C4-2B (cell line): ENCODE data around the gene NLRP6.

Experiments used
- ZFX ChIP-seq: fragments of 450-650 bp; IDR thresholded peaks from 2 replicates; pipeline ENCODE4 v1.6.1; 2017
- TF ChIP-seq, protein P1 (sequence below): fragments of 450-650 bp; conservative IDR thresholded peaks from 2 replicates; pipeline ENCODE4 v1.5.1; 2017; ENCODE audit warnings: mild to moderate bottlenecking

DNA sequence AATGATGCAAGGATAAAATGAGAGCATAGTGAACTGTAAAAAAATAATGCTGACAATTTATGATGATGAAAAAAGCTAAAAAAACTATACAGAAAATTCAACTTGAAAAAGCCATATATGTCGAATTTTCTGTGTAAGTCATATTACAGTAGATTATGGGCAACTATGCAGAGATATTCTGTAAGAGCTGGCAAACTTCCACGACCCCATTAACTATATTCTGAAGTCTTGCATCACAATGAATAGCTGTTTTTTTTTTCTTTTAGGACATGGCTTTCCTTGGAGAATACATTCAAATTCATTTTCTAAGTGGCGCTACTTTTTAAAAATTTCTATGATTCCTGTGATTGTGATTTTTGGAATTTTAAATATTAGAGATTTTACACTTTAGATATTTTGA, 23.0 kb upstream of the NLRP6 start:
- TF ChIP-seq, protein P1, sequence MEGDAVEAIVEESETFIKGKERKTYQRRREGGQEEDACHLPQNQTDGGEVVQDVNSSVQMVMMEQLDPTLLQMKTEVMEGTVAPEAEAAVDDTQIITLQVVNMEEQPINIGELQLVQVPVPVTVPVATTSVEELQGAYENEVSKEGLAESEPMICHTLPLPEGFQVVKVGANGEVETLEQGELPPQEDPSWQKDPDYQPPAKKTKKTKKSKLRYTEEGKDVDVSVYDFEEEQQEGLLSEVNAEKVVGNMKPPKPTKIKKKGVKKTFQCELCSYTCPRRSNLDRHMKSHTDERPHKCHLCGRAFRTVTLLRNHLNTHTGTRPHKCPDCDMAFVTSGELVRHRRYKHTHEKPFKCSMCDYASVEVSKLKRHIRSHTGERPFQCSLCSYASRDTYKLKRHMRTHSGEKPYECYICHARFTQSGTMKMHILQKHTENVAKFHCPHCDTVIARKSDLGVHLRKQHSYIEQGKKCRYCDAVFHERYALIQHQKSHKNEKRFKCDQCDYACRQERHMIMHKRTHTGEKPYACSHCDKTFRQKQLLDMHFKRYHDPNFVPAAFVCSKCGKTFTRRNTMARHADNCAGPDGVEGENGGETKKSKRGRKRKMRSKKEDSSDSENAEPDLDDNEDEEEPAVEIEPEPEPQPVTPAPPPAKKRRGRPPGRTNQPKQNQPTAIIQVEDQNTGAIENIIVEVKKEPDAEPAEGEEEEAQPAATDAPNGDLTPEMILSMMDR: no peak
- TF ChIP-seq ZFX: no peak
